ENCODE data around the gene CLIC5.

DNA sequence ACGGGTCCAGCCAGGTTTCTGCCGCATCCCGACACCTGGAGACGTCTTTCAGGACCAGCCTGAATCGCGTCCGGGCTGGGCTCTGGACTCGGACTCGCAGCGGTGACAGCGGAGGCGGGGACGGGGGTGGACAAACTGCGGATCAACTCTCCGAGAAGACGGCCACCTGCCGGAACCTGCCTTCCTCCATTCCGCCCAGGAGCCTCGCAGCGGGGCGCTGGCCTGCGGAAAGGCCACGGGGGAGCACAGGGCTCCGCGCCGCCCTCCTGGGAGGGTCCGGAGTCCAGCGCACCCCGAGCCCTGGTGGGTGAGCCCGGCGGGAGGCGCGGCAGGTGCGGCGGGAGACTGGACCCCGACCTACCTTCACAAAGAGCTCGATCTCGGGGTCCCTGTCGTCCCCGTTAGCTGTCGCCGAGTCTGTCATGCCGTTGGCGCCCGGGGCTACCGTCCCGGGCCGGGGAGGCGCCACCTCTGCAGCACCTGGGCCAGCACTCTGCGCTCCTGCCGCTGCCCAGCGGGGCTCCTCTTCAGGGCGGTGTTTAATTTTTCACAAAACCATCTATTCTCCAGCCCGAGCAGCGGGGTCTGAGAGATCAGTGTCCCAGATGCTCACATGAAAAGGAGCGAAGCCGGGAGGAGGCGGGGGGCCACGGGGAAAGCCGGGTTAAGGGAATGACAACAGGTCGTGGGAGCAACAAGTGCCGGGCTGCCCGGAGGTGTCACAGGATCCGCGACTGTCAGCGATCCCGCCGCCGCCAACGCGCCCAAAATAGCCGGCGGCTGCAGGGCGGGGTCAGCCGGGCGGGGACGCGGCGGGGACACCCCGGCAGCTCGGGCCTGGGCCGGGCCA is at the start of gene CLIC5:
- TF ChIP-seq POLR2A (IDR thresholded peaks at IDR 0.05; ENCODE audit: low read length) (no peak), GATA1 (IDR thresholded peaks at IDR 0.05; ENCODE audit: low read depth, low read length) (no peak)
